NK-92 (cell line): Measurements from ENCODE around the gene SNRPN.
"Not testable (repeated sequence)": the region's sequence is repeated elsewhere in the genome, so short reads cannot be mapped to it uniquely, and the experiment has no call there.

Experiments
- DNase-seq: peaks from one replicate; lab custom pipeline; 2025; ENCODE audit not compliant: unreplicated experiment; lab: John Stamatoyannopoulos, UW

SNRPN gene

DNA sequence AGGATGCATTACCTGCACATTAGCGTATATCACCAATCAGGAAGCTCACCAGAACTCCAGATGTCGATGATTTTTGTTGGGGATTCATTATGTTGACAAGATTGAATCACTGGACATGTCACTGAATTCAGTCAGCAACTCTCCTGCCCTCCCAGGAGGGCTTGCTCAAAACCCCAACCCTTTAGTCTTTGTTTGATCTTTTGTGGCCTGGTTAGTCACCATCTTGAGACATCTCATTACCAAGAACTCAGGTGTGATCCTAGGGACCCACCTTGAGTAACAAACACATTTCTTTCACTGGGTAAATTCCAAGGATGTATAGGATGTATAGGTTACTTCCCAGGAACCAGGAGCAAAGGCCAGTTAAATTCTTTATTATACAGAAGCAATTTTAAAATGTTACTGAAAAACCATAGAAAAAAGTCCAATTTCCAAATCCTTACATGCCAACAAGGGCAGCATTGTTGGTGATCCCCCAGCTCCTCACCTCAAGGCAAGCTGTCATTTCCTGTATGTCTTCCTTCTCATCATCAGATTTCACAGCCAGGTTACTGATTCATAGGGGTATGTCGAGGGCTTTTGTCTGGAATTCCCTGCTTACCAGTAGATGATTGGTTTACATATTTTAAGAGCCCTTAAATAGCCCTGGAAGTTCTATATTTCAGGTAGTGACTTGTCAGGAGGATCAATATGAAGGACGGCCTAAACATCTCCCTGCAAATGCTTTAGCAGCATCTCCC lies 11.7 kb downstream of the SNRPN start:
- no peak for DNase-seq

DNA sequence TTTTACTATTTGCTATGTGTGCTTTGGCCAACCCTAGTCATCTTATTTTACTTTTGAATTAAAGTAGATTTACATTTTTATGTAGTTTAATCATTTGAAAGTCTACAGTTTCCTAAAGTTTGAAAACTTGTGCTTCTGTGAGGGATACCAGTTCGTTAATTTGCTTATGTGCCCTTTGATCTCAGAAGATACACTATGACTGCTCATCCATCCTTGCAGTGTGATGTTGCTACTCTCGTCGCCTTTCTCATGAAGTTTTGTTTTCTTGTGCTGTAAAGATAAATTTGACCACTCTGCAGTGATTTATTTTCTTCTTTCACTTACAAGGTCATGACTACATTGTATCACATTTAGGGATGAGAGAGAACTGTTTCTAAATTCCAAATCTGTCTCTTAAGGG lies 16.3 kb downstream of the SNRPN start:
- DNase-seq: no peak

DNA sequence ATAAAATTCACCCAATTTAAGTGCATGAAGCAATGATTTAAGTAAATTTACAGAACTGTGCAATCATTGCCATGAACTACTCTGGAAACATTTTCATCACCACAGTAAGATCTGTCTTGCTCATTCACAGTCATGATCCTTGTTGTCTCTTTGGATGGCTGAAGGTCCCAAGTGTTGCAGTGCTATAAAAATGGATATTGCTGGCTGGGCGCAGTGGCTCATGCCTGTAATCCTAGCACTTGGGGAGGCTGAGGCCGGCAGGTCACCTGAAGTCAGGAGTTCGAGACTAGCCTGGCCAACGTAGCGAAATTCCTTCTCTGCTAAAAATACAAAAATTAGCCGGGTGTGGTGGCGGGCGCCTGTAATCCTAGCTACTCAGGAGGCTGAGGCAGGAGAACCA lies 17.0 kb downstream of the SNRPN start:
- DNase-seq: no peak

DNA sequence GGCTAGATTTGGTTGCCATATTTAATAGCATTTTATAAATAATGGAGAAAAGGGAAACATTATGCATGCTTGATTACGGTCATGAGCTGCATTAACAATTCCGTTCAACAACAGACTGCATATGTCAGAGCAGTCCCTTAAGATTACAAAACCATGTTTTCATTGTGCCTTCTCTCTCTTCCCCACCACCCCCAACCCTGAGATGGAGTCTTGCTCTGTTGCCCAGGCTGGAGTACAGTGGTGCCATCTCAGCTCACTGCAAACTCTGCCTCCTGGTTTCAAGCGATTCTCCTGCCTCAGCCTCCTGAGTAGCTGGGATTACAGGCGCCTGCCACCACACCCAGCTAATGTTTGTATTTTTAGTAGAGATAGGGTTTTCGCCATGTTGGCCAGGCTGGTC lies 17.9 kb downstream of the SNRPN start:
- DNase-seq: not testable (repeated sequence)

DNA sequence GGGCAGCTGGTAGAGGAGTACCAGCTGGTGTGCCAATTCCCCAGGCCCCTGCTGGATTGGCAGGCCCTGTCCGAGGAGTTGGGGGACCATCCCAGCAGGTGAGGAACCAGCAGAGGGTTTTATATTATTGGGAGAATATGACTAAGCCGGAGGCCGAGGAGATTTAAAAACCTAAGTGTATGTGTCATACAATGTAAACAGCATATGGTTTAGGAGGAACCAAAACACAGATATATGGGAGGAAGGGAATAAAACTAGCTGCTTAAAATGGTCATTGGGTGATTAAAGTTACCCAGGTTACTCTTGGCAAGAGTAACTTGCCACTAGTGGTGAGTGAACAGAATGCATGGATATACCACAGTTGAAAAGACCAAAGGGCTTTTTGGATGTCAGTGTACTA lies 22.1 kb downstream of the SNRPN start:
- no peak for DNase-seq

DNA sequence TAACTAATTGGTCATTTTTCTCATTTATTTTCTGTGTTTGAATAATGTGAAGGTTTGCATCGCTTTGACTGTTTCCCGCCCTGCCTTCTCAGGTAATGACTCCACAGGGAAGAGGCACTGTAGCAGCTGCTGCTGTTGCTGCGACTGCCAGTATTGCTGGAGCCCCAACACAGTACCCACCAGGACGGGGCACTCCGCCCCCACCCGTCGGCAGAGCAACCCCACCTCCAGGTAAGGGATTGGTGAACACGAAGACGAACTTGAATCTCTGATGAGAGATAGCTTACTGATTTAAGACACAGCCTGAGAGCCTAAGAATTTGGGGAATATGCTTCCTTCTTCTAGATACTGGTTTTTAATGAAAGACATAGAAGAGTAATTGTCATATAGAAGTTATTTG lies 22.9 kb downstream of the SNRPN start:
- DNase-seq: no peak

DNA sequence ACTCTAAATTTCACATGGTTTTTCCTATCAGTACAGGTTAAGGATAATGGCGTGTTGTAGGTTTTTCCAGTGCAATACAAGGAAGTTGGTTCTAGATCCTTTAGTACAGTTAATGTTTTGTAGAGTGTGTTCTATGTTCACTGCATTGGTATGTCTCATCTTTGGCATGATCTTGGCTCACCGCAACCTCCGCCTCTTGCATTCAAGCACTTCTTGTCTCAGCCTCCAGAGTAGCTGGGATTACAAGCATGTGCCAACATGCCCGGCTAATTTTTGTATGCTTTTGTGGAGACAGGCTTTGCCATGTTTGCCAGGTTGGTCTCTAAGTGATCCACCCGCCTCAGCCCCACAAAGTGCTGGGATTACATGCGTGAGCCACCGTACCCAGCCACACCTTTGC lies 30.4 kb downstream of the SNRPN start:
- DNase-seq: no peak

DNA sequence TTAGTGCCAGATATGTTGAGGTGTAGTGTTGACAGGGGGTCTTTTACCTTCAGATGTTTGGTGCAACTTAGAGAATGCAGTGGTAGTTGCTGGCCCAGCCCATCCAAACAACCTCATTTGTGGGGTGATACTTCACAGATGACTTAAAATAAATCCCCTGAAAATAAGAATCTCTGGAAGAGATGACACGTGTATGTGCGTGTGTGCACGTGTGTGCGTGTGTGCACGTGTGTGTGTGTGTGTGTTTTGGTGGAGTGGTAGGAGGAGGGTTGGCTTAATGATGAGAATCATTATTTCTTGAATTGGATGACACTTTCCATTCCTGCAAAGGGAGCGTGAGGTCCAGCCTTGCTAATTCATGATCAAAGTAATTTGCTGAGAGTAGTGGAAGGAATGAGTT lies 31.9 kb downstream of the SNRPN start:
- no peak for DNase-seq

DNA sequence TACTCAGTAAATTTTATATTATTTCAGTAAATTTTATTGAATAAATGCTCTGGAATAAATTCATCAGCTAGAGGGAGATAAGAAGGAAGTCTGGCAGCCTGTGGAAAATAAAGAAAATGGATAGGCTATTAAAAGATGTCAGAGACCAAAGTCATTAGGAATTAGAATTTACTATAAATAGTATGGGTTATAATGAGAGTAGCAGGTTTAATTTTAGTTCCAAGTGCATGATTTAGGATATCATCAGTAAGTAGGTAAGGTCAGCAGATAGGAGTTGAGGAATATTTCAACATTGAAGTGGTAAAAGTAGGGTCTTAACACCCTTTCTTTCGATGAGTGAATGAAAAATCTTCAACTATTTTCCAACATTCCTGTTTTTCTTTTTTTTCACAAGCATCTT lies 64.6 kb downstream of the SNRPN start:
- DNase-seq: no peak

DNA sequence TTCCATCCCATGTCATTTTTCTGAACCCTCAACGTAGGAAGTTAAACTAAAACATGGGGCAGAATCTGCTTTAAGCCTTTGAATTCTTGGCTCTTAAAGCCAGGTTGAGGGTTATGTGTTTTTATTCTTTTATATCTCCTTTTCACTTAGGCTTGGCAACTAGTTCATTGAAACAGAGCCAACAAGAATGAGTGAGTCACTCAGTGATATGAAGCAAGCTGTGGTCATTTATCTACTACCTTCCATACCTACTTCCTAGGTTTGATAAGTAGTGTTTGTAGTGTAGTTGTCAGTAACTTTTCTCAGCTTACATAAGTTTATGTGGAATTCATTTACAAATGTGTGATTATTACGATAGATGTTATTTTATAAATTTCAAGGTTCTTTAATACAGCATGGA lies 67.4 kb downstream of the SNRPN start:
- no peak for DNase-seq
